ENCODE results near the gene CLUH. TPM values are rescaled to one million over a fixed set of nuclear protein-coding genes. Genes with fewer than 3 reads are reported as not detected.

The CLUH gene
- total RNA-seq, 1 experiment from 2014 or later, result 175 TPM

- ATAC-seq, result no peak
- CTCF ChIA-PET, result no interaction called here
These were observed 39.9 kb upstream of the CLUH start for GRCh38 chr17:2751491-2751890.

More at GRCh38 chr17:2751491-2751890, 39.9 kb upstream of the CLUH start:
- Histone ChIP-seq H3K79me2 (ENCODE audit: insufficient read depth, low read length) (no peaks in the 10 kb centered on the region), H3K9me2 (ENCODE audit: insufficient read depth) (no peaks in the 10 kb centered on the region), H3K36me3 (ENCODE audit: control insufficient read depth in 1 of 2, insufficient read depth in 2 of 2, low read length in 2 of 2) (no peaks in the 10 kb centered on the region), H3K9ac (ENCODE audit: low read length) (no peak overlapping the region), H3K27ac (ENCODE audit: low read depth, low read length) (no peak overlapping the region), H3K9me3 (ENCODE audit: control insufficient read depth in 1 of 2, insufficient read depth in 1 of 2, low read depth in 1 of 2, low read length in 2 of 2) (no peaks in the 10 kb centered on the region), H2AFZ (ENCODE audit: low read depth, low read length, poor library complexity, severe bottlenecking) (no peak overlapping the region), H3K4me3 (replicated peaks in 1 of 2; ENCODE audit: low read depth in 1 of 2, low read length in 2 of 2) (no peak overlapping the region), H4K20me1 (ENCODE audit: insufficient read depth) (no peaks in the 10 kb centered on the region), H3K4me2 (ENCODE audit: low read length) (no peak overlapping the region), H3K27me3 (ENCODE audit: insufficient read depth, low read length) (no peaks in the 10 kb centered on the region), H3K4me1 (ENCODE audit: control insufficient read depth in 1 of 2, insufficient read depth in 2 of 2, low read length in 2 of 2) (peaks cover 6 to 17% of the 10 kb centered on the region in 2 experiments)
- BruUV-seq (replicated peaks), result no TSS peak
- ChIA-PET POLR2A (no interaction called here), RAD21 (ENCODE audit: low non-redundant PET in 1 of 2, low total read pairs in 2 of 2, uncharacterized antibody in 2 of 2, unreplicated experiment in 2 of 2) (no interaction called here)
- no peak for DNase-seq (ENCODE audit: low read depth, low spot score)
- intact Hi-C loops (cut with micrococcal nuclease), result no loop called here
- TF ChIP-seq EGR1 (IDR thresholded peaks at IDR 0.05; ENCODE audit: low read depth) (no peak), MAX (IDR thresholded peaks at IDR 0.05) (no peak), FOSL1 (IDR thresholded peaks at IDR 0.05; ENCODE audit: low read depth) (no peak), EZH2phosphoT487 (IDR thresholded peaks at IDR 0.05; ENCODE audit: borderline replicate concordance) (no peak), ZBTB33 (IDR thresholded peaks at IDR 0.05; ENCODE audit: extremely low read depth, insufficient replicate concordance, low read length) (no peak), POLR2AphosphoS5 (IDR thresholded peaks at IDR 0.05; ENCODE audit: low read depth, low read length) (no peak), YY1 (IDR thresholded peaks at IDR 0.05; ENCODE audit: extremely low read depth, insufficient replicate concordance, low read depth, low read length) (no peak), CEBPB (IDR thresholded peaks at IDR 0.05; ENCODE audit: low read depth) (no peak), SIN3A (IDR thresholded peaks at IDR 0.05; ENCODE audit: low read depth) (no peak), SRF (IDR thresholded peaks at IDR 0.05; ENCODE audit: low read depth) (no peak), REST (IDR thresholded peaks at IDR 0.05; ENCODE audit: low read depth) (no peak)

Data from HCT116 (cell line).